ENCODE data around the gene ARFRP1.

Gene ARFRP1

GRCh38 chr20:63691711-63692435, 15.9 kb downstream of the ARFRP1 start:
- Histone ChIP-seq H2BK15ac (replicated peaks; ENCODE audit: low read depth) (no peak overlapping the region), H3K79me1 (ENCODE audit: low read length) (no peaks in the 10 kb centered on the region), H4K8ac (ENCODE audit: low read depth, low read length) (no peak overlapping the region), H3K4me2 (ENCODE audit: low read length) (no peak overlapping the region), H2BK120ac (ENCODE audit: low read depth, low read length) (no peak overlapping the region), H3K27ac (ENCODE audit: low read depth, low read length) (no peak overlapping the region), H3K27me3 (ENCODE audit: insufficient read depth, low read length, poor library complexity) (no peaks in the 10 kb centered on the region), H3K4ac (ENCODE audit: low read depth, low read length) (no peak overlapping the region), H3K4me3 (ENCODE audit: low read length) (no peak overlapping the region), H3K4me1 (ENCODE audit: control insufficient read depth, low read depth, low read length) (no peaks in the 10 kb centered on the region), H3K9ac (ENCODE audit: low read length) (no peak overlapping the region), H3K79me2 (ENCODE audit: control insufficient read depth, insufficient read depth, low read length) (no peaks in the 10 kb centered on the region), H2BK5ac (ENCODE audit: low read length) (no peak overlapping the region), H3K18ac (ENCODE audit: low read length) (no peak overlapping the region), H3K36me3 (ENCODE audit: control insufficient read depth, insufficient read depth, low read length) (no peaks in the 10 kb centered on the region), H3K56ac (ENCODE audit: low read length) (no peak overlapping the region), H2AK5ac (ENCODE audit: low read length) (no peak overlapping the region), H4K5ac (ENCODE audit: low read length) (no peak overlapping the region), H3K23ac (ENCODE audit: low read length) (no peak overlapping the region)
- DNase-seq, result no peak
- no CpG with 5 or more reads among the region's 21 CpGs for WGBS (ENCODE audit: extremely low coverage, insufficient coverage, low lambda C conversion rate)

- Histone ChIP-seq H3K4ac (ENCODE audit: low read depth, low read length) (no peak overlapping the region), H3K27ac (ENCODE audit: low read depth, low read length) (no peak overlapping the region), H2BK5ac (ENCODE audit: low read length) (no peak overlapping the region), H4K8ac (ENCODE audit: low read depth, low read length) (no peak overlapping the region), H3K23ac (ENCODE audit: low read length) (no peak overlapping the region), H3K36me3 (ENCODE audit: control insufficient read depth, insufficient read depth, low read length) (no peaks in the 10 kb centered on the region), H2BK120ac (ENCODE audit: low read depth, low read length) (no peak overlapping the region), H3K4me2 (ENCODE audit: low read length) (no peak overlapping the region), H3K79me2 (ENCODE audit: control insufficient read depth, insufficient read depth, low read length) (no peaks in the 10 kb centered on the region), H3K9ac (ENCODE audit: low read length) (no peak overlapping the region), H3K4me1 (ENCODE audit: control insufficient read depth, low read depth, low read length) (no peaks in the 10 kb centered on the region), H2AK5ac (ENCODE audit: low read length) (no peak overlapping the region), H3K18ac (ENCODE audit: low read length) (no peak overlapping the region), H4K5ac (ENCODE audit: low read length) (no peak overlapping the region), H3K79me1 (ENCODE audit: low read length) (no peaks in the 10 kb centered on the region), H3K56ac (ENCODE audit: low read length) (no peak overlapping the region), H3K4me3 (ENCODE audit: low read length) (no peak overlapping the region), H2BK15ac (replicated peaks; ENCODE audit: low read depth) (no peak overlapping the region), H3K27me3 (ENCODE audit: insufficient read depth, low read length, poor library complexity) (no peaks in the 10 kb centered on the region)
- DNase-seq, result no peak
- WGBS (ENCODE audit: extremely low coverage, insufficient coverage, low lambda C conversion rate), result no CpG with 5 or more reads among the region's 24 CpGs
Observed at GRCh38 chr20:63690898-63691710, 16.7 kb downstream of the ARFRP1 start.

- Histone ChIP-seq H3K23ac (ENCODE audit: low read length) (no peak overlapping the region), H3K4me3 (ENCODE audit: low read length) (no peak overlapping the region), H4K5ac (ENCODE audit: low read length) (no peak overlapping the region), H3K27ac (ENCODE audit: low read depth, low read length) (no peak overlapping the region), H2BK120ac (ENCODE audit: low read depth, low read length) (no peak overlapping the region), H3K4ac (ENCODE audit: low read depth, low read length) (no peak overlapping the region), H3K4me1 (ENCODE audit: control insufficient read depth, low read depth, low read length) (no peaks in the 10 kb centered on the region), H3K27me3 (ENCODE audit: insufficient read depth, low read length, poor library complexity) (no peaks in the 10 kb centered on the region), H3K18ac (ENCODE audit: low read length) (no peak overlapping the region), H3K79me2 (ENCODE audit: control insufficient read depth, insufficient read depth, low read length) (no peaks in the 10 kb centered on the region), H3K9ac (ENCODE audit: low read length) (no peak overlapping the region), H2BK5ac (ENCODE audit: low read length) (no peak overlapping the region), H3K4me2 (ENCODE audit: low read length) (no peak overlapping the region), H4K8ac (ENCODE audit: low read depth, low read length) (no peak overlapping the region), H2BK15ac (replicated peaks; ENCODE audit: low read depth) (no peak overlapping the region), H3K79me1 (ENCODE audit: low read length) (no peaks in the 10 kb centered on the region), H3K36me3 (ENCODE audit: control insufficient read depth, insufficient read depth, low read length) (no peaks in the 10 kb centered on the region), H2AK5ac (ENCODE audit: low read length) (no peak overlapping the region), H3K56ac (ENCODE audit: low read length) (no peak overlapping the region)
- no peak for DNase-seq
- WGBS (ENCODE audit: extremely low coverage, insufficient coverage, low lambda C conversion rate), result no CpG with 5 or more reads among the region's 40 CpGs
Observed at GRCh38 chr20:63690003-63690897, 17.5 kb downstream of the ARFRP1 start.

- no peak overlapping the region for H2BK15ac ChIP-seq (replicated peaks; ENCODE audit: low read depth)
- H3K4me2 ChIP-seq (ENCODE audit: low read length), result no peak overlapping the region
- no peaks in the 10 kb centered on the region for H3K79me2 ChIP-seq (ENCODE audit: control insufficient read depth, insufficient read depth, low read length)
- H3K4me3 ChIP-seq (ENCODE audit: low read length), result no peak overlapping the region
- no peak overlapping the region for H3K4ac ChIP-seq (ENCODE audit: low read depth, low read length)
- no peaks in the 10 kb centered on the region for H3K4me1 ChIP-seq (ENCODE audit: control insufficient read depth, low read depth, low read length)
- H3K23ac ChIP-seq (ENCODE audit: low read length), result no peak overlapping the region
- no peaks in the 10 kb centered on the region for H3K27me3 ChIP-seq (ENCODE audit: insufficient read depth, low read length, poor library complexity)
- H4K5ac ChIP-seq (ENCODE audit: low read length), result no peak overlapping the region
- no peak overlapping the region for H2AK5ac ChIP-seq (ENCODE audit: low read length)
- no peaks in the 10 kb centered on the region for H3K79me1 ChIP-seq (ENCODE audit: low read length)
- no peak overlapping the region for H2BK120ac ChIP-seq (ENCODE audit: low read depth, low read length)
- no peaks in the 10 kb centered on the region for H3K36me3 ChIP-seq (ENCODE audit: control insufficient read depth, insufficient read depth, low read length)
- no peak for DNase-seq
- no peak overlapping the region for H4K8ac ChIP-seq (ENCODE audit: low read depth, low read length)
- H3K27ac ChIP-seq (ENCODE audit: low read depth, low read length), result no peak overlapping the region
- H2BK5ac ChIP-seq (ENCODE audit: low read length), result no peak overlapping the region
- H3K56ac ChIP-seq (ENCODE audit: low read length), result no peak overlapping the region
- no peak overlapping the region for H3K9ac ChIP-seq (ENCODE audit: low read length)
- no CpG with 5 or more reads among the region's 44 CpGs for WGBS (ENCODE audit: extremely low coverage, insufficient coverage, low lambda C conversion rate)
- no peak overlapping the region for H3K18ac ChIP-seq (ENCODE audit: low read length)
Observed at GRCh38 chr20:63689046-63690002, 18.5 kb downstream of the ARFRP1 start.
